ENCODE data around the gene UCP1. TPM values are rescaled to one million over a fixed set of nuclear protein-coding genes. Genes with fewer than 3 reads are reported as not detected.

Gene UCP1
- total and polyA plus RNA-seq, 4 donors = not detected

DNA sequence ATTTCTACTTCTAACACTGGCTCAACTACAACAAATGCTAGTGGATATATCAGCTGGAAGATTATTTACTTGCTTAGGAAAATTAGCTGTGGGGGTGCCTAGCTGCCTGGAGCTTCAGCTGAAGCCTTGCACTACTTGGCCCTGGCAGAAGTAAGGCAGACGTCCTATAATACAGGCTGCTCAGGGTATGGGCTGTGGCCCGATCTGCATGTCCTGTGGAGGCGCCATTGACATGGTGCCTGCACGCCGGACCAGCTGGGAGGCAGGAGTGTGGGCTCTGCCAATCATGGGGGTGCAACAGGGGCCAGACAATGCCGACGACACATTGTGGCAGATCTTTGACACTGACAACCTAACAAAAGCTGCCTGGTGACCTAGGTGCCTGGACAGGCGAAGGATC, 31.6 kb upstream of the UCP1 start:
- Histone ChIP-seq H3K27me3 (ENCODE audit: control insufficient read depth in 4 of 4, insufficient read depth in 4 of 4, low read length in 3 of 4) (no peaks in the 10 kb centered on the region), H3K4me1 (ENCODE audit: control insufficient read depth in 4 of 4, insufficient read depth in 4 of 4, low read length in 3 of 4) (no peaks in the 10 kb centered on the region), H3K36me3 (ENCODE audit: control insufficient read depth in 4 of 4, insufficient read depth in 3 of 4, low read depth in 1 of 4, low read length in 3 of 4) (no peaks in the 10 kb centered on the region), H3K27ac (ENCODE audit: low read depth in 1 of 2, low read length in 2 of 2) (no peak overlapping the region), H3K9me3 (ENCODE audit: control insufficient read depth in 4 of 4, low read length in 3 of 4) (no peaks in the 10 kb centered on the region), H3K4me3 (ENCODE audit: low read depth in 1 of 3, low read length in 3 of 3) (no peak overlapping the region), H3K9ac (ENCODE audit: low read depth in 1 of 2, low read length in 2 of 2) (no peak overlapping the region)
- WGBS = 90% methylated on average over 8 of the region's 8 CpGs
- no peak for DNase-seq (ENCODE audit: low spot score)
- no peak for TF ChIP-seq RXRA (IDR thresholded peaks at IDR 0.05)
- TF ChIP-seq, protein P1, sequence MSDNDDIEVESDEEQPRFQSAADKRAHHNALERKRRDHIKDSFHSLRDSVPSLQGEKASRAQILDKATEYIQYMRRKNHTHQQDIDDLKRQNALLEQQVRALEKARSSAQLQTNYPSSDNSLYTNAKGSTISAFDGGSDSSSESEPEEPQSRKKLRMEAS (IDR thresholded peaks at IDR 0.05) = no peak
- TF ChIP-seq HNF4A (conservative IDR thresholded peaks at IDR 0.05) = no peak
- TF ChIP-seq, protein P2, sequence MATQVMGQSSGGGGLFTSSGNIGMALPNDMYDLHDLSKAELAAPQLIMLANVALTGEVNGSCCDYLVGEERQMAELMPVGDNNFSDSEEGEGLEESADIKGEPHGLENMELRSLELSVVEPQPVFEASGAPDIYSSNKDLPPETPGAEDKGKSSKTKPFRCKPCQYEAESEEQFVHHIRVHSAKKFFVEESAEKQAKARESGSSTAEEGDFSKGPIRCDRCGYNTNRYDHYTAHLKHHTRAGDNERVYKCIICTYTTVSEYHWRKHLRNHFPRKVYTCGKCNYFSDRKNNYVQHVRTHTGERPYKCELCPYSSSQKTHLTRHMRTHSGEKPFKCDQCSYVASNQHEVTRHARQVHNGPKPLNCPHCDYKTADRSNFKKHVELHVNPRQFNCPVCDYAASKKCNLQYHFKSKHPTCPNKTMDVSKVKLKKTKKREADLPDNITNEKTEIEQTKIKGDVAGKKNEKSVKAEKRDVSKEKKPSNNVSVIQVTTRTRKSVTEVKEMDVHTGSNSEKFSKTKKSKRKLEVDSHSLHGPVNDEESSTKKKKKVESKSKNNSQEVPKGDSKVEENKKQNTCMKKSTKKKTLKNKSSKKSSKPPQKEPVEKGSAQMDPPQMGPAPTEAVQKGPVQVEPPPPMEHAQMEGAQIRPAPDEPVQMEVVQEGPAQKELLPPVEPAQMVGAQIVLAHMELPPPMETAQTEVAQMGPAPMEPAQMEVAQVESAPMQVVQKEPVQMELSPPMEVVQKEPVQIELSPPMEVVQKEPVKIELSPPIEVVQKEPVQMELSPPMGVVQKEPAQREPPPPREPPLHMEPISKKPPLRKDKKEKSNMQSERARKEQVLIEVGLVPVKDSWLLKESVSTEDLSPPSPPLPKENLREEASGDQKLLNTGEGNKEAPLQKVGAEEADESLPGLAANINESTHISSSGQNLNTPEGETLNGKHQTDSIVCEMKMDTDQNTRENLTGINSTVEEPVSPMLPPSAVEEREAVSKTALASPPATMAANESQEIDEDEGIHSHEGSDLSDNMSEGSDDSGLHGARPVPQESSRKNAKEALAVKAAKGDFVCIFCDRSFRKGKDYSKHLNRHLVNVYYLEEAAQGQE (IDR thresholded peaks at IDR 0.05) = no peak

DNA sequence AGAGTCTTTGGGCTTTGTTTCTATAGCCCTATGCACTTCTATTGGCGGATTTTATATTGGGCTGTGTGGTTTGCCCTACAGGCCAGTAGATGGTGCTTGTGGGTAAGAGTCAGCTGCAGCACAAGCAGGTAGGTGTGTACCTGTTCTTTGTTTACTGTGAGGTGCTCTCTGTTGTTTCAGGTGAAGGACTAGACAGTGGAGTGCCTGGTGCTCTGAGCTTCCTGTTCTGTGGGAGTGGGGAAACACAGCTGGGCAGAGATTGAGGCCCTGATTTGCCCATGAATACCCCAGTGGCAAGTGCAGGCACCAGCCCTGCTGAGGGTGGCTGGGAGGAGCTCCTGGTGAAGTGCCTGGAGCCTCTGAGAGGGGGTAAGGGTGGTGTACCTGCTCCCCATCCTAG, 26.3 kb upstream of the UCP1 start:
- WGBS = 34% methylated on average over 1 of the region's 1 CpG

DNA sequence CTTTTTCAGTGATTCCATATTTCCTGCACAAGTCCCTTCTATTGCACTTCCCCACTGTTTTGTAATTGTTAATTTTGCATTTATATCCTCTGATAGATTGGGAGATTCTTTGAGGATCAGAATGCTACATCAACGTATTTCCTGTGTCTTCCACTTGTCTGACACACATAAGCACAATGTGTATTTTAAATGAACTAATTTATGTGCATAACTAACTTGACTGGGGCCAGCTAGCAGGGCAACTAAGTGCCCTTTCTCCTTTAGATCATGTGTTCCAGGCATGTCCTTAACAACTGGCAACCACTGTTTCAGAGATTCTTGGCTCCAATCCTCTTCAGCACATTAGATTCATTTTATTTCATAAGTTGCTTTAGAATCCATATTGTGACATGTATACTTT, 15.7 kb upstream of the UCP1 start:
- Histone ChIP-seq H3K27me3 (ENCODE audit: control insufficient read depth in 4 of 4, insufficient read depth in 4 of 4, low read length in 3 of 4) (peaks cover 0 to 2% (median 0%) of the 10 kb centered on the region in 4 donors), H3K4me3 (ENCODE audit: low read depth in 1 of 3, low read length in 3 of 3) (no peak overlapping the region), H3K4me1 (ENCODE audit: control insufficient read depth in 4 of 4, insufficient read depth in 4 of 4, low read length in 3 of 4) (peaks cover 0 to 3% (median 0%) of the 10 kb centered on the region in 4 donors), H3K27ac (ENCODE audit: low read depth in 1 of 2, low read length in 2 of 2) (no peak overlapping the region), H3K36me3 (ENCODE audit: control insufficient read depth in 4 of 4, insufficient read depth in 3 of 4, low read depth in 1 of 4, low read length in 3 of 4) (no peaks in the 10 kb centered on the region), H3K9me3 (ENCODE audit: control insufficient read depth in 4 of 4, low read length in 3 of 4) (no peaks in the 10 kb centered on the region), H3K9ac (ENCODE audit: low read depth in 1 of 2, low read length in 2 of 2) (no peak overlapping the region)
- no peak for DNase-seq (ENCODE audit: low spot score)
- WGBS = 40% methylated on average over 1 of the region's 1 CpG
- TF ChIP-seq RAD21 (IDR thresholded peaks at IDR 0.05) (no peak), FOXA2 (IDR thresholded peaks at IDR 0.05) (no peak)

More for the DNA sequence above, 26.3 kb upstream of the UCP1 start:
- TF ChIP-seq, protein P3, sequence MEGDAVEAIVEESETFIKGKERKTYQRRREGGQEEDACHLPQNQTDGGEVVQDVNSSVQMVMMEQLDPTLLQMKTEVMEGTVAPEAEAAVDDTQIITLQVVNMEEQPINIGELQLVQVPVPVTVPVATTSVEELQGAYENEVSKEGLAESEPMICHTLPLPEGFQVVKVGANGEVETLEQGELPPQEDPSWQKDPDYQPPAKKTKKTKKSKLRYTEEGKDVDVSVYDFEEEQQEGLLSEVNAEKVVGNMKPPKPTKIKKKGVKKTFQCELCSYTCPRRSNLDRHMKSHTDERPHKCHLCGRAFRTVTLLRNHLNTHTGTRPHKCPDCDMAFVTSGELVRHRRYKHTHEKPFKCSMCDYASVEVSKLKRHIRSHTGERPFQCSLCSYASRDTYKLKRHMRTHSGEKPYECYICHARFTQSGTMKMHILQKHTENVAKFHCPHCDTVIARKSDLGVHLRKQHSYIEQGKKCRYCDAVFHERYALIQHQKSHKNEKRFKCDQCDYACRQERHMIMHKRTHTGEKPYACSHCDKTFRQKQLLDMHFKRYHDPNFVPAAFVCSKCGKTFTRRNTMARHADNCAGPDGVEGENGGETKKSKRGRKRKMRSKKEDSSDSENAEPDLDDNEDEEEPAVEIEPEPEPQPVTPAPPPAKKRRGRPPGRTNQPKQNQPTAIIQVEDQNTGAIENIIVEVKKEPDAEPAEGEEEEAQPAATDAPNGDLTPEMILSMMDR (IDR thresholded peaks at IDR 0.05; ENCODE audit: low read depth, low read length, missing input control) = peak; percentile 77
- TF ChIP-seq RAD21 (IDR thresholded peaks at IDR 0.05) (peak; percentile 83 to 88), EGR1 (IDR thresholded peaks at IDR 0.05; ENCODE audit: low read depth in 2 of 2) (no peak), GABPA (IDR thresholded peaks at IDR 0.05 in 1 of 2, conservative IDR thresholded peaks at IDR 0.05 in 1 of 2) (no peak), FOXA2 (IDR thresholded peaks at IDR 0.05) (peak; percentile 44), RXRA (IDR thresholded peaks at IDR 0.05) (no peak)
- H3K4me3 ChIP-seq (ENCODE audit: low read depth in 1 of 3, low read length in 3 of 3) = no peak overlapping the region
- no peaks in the 10 kb centered on the region for H3K9me3 ChIP-seq (ENCODE audit: control insufficient read depth in 4 of 4, low read length in 3 of 4)
- H3K27ac ChIP-seq (ENCODE audit: low read depth in 1 of 2, low read length in 2 of 2) = no peak overlapping the region
- no peak overlapping the region for H3K9ac ChIP-seq (ENCODE audit: low read depth in 1 of 2, low read length in 2 of 2)
- no peaks in the 10 kb centered on the region for H3K36me3 ChIP-seq (ENCODE audit: control insufficient read depth in 4 of 4, insufficient read depth in 3 of 4, low read depth in 1 of 4, low read length in 3 of 4)
- H3K4me1 ChIP-seq (ENCODE audit: control insufficient read depth in 4 of 4, insufficient read depth in 4 of 4, low read length in 3 of 4) = no peaks in the 10 kb centered on the region
- DNase-seq (ENCODE audit: low spot score) = no peak
- H3K27me3 ChIP-seq (ENCODE audit: control insufficient read depth in 4 of 4, insufficient read depth in 4 of 4, low read length in 3 of 4) = peaks cover 0 to 2% (median 0%) of the 10 kb centered on the region in 4 donors

Data from liver (tissue), 9 donors.